Spleen (tissue), 11 donors: ENCODE measurements around the gene COMMD4. TPM values are rescaled to one million over a fixed set of nuclear protein-coding genes. Genes with fewer than 3 reads are reported as not detected.
A peak's percentile ranks its signal among the peaks of the same experiment; 100 is the strongest.

Experiments
- DNase-seq: peaks from one replicate; pipeline ENCODE4 v3.0.0-alpha.2; 2020
- H3K27ac ChIP-seq, 8 donors: fragments of 200-600 bp; sonication (generic) in 7 of 8; 1 replicate in 4 of 8; 2 replicates in 4 of 8; pipeline versions ENCODE4 v1.5.0 to v1.8.0; 2016 to 2021; ENCODE audit warnings: inconsistent platforms in 4 of 8, mild to moderate bottlenecking in 4 of 8, moderate library complexity in 1 of 8
- H3K27me3 ChIP-seq, 7 donors: fragments of 200-600 bp; sonication (generic) in 6 of 7; replicated peaks in 1 of 7; 1 replicate in 4 of 7; 2 replicates in 3 of 7; pipeline versions ENCODE4 v1.5.0 to v1.8.0; 2016 to 2021; ENCODE audit warnings: inconsistent platforms in 3 of 7, mild to moderate bottlenecking in 1 of 7
- H3K36me3 ChIP-seq, 6 donors: fragments of 200-600 bp; sonication (generic) in 5 of 6; 1 replicate in 4 of 6; 2 replicates in 2 of 6; pipeline versions ENCODE4 v1.5.0 to v1.8.0; 2016 to 2021; ENCODE audit warnings: inconsistent platforms in 2 of 6
- H3K4me1 ChIP-seq, 6 donors: fragments of 200-600 bp; sonication (generic) in 5 of 6; 1 replicate in 3 of 6; 2 replicates in 3 of 6; pipeline versions ENCODE4 v1.5.0 to v1.8.0; 2016 to 2021; ENCODE audit warnings: inconsistent platforms in 3 of 6
- H3K4me3 ChIP-seq, 8 donors: fragments of 200-600 bp; sonication (generic) in 7 of 8; 1 replicate in 4 of 8; 2 replicates in 4 of 8; pipeline versions ENCODE4 v1.5.0 to v1.8.0; 2016 to 2021; ENCODE audit warnings: inconsistent platforms in 4 of 8, mild to moderate bottlenecking in 4 of 8, moderate library complexity in 2 of 8
- H3K9me3 ChIP-seq, 8 donors: fragments of 200-600 bp; sonication (generic) in 7 of 8; 1 replicate in 4 of 8; 2 replicates in 4 of 8; pipeline versions ENCODE4 v1.5.0 to v1.8.0; 2016 to 2021; ENCODE audit warnings: inconsistent platforms in 4 of 8
- POLR2A ChIP-seq, 3 donors: fragments of 450-650 bp; IDR thresholded peaks; one replicate each; pipeline ENCODE4 v1.5.1; 2017; ENCODE audit warnings: antibody characterized with exemption in 3 of 3, mild to moderate bottlenecking in 1 of 3
- POLR2AphosphoS5 ChIP-seq, 3 donors: sonication (generic); formaldehyde crosslinking; IDR thresholded peaks; one replicate each; pipeline ENCODE4 v1.5.1; 2017; ENCODE audit warnings: antibody characterized with exemption in 3 of 3
- WGBS, 5 donors: extraction: QIAGEN DNeasy Blood & Tissue Kit in 3 of 5; methylation state at CpG; one replicate each; pipeline versions ENCODE4 v1.1.5 to v1.1.7; 2013 to 2018; 5-methylcytosine and 5-hydroxymethylcytosine counted together
- intact Hi-C: fragments of 100-400 bp; cut with DNase I; formaldehyde crosslinking; loops from one replicate; pipeline ENCODE4 v1.15.0; 2023; ENCODE audit warnings: low total_unique reads
- polyA plus RNA-seq, 3 donors: library from polyadenylated mRNA; stranded (reverse); fragments of 200-250 nt; gene quantifications; one replicate each; pipeline ENCODE4 v1.2.1, GENCODE V29; 2013
- total RNA-seq, 7 donors: library from RNA; depleted of rRNA in 3 of 7; stranded (reverse); fragments of >200 nt in 3 of 7; fragmentation: NEBNext Ultra II Directional in 4 of 7; extraction: Animal tissue kit (Norgen Biotek cat#: 25700) in 4 of 7; gene quantifications; one replicate each; pipeline versions ENCODE4 v1.1.0 to v1.2.1, GENCODE V29; 2016 to 2021
- TF ChIP-seq, protein P1 (sequence below), 11 experiments: fragments of 200-600 bp in 7 of 11; fragments of 450-650 bp in 4 of 11; sonication (generic) in 4 of 11; IDR thresholded peaks in 8 of 11; conservative IDR thresholded peaks in 3 of 11; 1 replicate in 7 of 11; 2 replicates in 4 of 11; pipeline versions ENCODE4 v1.4.0 to v1.8.0; 2016 to 2021; ENCODE audit warnings: antibody characterized with exemption in 11 of 11, inconsistent platforms in 4 of 11, mild to moderate bottlenecking in 1 of 11
- donor health status: healthy with polysubstance abuse.
- donor health status: DM: no; HTN: no; CAD: no; lungs with moderate emphysema.
- donor health status: DM: no; HTN: no; CAD: no.
- donor health status: Bipolar disorder and iron deficiency.
- donor health status: healthy.
- donor health status: DM: no; HTN: no; CAD: no.
- donor health status: DM: yes; HTN: yes; CAD: no.

COMMD4 gene
- total and polyA plus RNA-seq, 10 donors = 47.0 to 116 (median 70.3) TPM

DNA sequence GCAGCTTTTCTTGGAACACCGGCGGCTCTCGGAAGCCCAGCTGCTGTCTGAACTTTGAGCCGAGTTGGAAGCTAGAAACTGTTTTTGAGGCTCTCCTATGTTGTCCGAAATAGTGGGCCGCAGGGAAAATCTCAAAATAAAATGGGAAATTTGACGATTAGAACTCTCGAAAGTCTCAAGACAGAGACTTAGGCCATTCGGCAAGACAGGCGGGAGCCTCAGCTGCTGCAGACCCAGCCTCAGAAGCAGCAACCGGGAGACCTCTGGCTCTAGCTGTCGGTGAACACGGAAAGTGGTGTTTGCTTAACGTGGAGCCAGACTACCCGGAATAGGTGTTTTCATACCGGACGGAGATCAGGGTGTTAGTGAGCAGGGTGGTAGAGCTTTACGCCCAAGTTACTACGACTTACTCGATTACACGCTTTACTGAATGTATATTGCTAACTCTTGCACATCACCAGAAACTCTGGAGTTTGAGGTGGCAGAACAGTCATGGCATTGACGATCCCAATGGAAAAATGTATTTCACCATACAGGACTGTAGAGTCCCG, 32.9 kb downstream of the COMMD4 start:
- WGBS, 5 donors = 4 to 8% (median 6%) methylated on average over 23 of the region's 23 CpGs
- H3K9me3 ChIP-seq = no peaks in the 10 kb centered on the region
- H3K36me3 ChIP-seq = peaks cover 0 to 77% (median 57%) of the 10 kb centered on the region in 6 donors
- DNase-seq = no peak
- peaks cover 16 to 39% (median 24%) of the 10 kb centered on the region in 6 donors for H3K4me1 ChIP-seq
- no peak for TF ChIP-seq POLR2AphosphoS5 (IDR thresholded peaks at IDR 0.05)
- TF ChIP-seq POLR2A (IDR thresholded peaks at IDR 0.05) = no peak
- TF ChIP-seq, protein P1, sequence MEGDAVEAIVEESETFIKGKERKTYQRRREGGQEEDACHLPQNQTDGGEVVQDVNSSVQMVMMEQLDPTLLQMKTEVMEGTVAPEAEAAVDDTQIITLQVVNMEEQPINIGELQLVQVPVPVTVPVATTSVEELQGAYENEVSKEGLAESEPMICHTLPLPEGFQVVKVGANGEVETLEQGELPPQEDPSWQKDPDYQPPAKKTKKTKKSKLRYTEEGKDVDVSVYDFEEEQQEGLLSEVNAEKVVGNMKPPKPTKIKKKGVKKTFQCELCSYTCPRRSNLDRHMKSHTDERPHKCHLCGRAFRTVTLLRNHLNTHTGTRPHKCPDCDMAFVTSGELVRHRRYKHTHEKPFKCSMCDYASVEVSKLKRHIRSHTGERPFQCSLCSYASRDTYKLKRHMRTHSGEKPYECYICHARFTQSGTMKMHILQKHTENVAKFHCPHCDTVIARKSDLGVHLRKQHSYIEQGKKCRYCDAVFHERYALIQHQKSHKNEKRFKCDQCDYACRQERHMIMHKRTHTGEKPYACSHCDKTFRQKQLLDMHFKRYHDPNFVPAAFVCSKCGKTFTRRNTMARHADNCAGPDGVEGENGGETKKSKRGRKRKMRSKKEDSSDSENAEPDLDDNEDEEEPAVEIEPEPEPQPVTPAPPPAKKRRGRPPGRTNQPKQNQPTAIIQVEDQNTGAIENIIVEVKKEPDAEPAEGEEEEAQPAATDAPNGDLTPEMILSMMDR (IDR thresholded peaks at IDR 0.05 in 8 of 11, conservative IDR thresholded peaks at IDR 0.05 in 3 of 11) = no peak
- H3K27me3 ChIP-seq = no peaks in the 10 kb centered on the region
- H3K4me3 ChIP-seq = peak overlapping the region; percentile 77 to 98 (median 94)
- peak overlapping the region; percentile 95 to 100 (median 98) for H3K27ac ChIP-seq
- intact Hi-C loops = no loop called here

DNA sequence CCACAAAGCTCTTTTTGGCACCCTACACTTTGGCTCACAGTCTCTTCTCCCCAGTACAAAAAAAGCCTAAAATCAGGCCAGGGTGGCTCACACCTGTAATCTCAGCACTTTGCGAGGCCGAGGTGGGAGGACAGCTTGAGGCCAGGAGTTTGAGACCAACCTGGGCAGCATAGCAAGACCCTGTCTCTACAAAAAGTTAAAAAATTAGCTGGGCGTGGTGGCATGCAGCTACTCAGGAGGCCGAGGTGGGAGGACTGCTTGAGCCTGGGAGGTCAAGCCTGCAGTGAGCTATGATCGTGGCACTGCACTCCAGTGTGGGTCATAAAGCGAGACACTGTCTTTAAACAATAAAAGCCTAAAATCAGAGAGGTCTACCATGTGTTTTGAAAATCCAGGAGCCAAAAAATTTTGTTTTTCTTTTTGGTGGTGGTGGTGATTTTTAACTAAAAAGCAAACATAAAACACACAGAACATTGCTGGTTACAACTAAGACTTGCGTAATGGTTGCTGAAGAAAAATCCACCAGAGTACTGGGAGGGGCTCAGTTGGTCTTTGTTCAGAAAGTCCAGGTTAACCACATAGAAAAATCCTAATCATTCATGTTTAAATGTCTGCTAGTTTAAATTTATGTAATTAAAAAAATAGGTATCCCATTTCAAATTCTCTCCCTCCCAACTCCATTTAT, 34.2 kb downstream of the COMMD4 start:
- Histone ChIP-seq H3K36me3 (peaks cover 0 to 77% (median 57%) of the 10 kb centered on the region in 6 donors), H3K9me3 (no peaks in the 10 kb centered on the region), H3K4me1 (peaks cover 16 to 39% (median 24%) of the 10 kb centered on the region in 6 donors), H3K27me3 (no peaks in the 10 kb centered on the region), H3K27ac (peak overlapping the region in 3 of 8 donors; percentile 98 to 100 (median 99)), H3K4me3 (no peak overlapping the region)
- WGBS, 5 donors = 89 to 98% (median 96%) methylated on average over 7 of the region's 7 CpGs
- TF ChIP-seq POLR2AphosphoS5 (IDR thresholded peaks at IDR 0.05) (no peak), POLR2A (IDR thresholded peaks at IDR 0.05) (no peak)
- TF ChIP-seq, protein P1 (IDR thresholded peaks at IDR 0.05 in 8 of 11, conservative IDR thresholded peaks at IDR 0.05 in 3 of 11) = no peak
- intact Hi-C loops = loop anchor here (10.0 kb wide), 2 partner anchors 85 to 255 kb away; partner anchors contain the start of genes SIN3A and SNUPN
- DNase-seq = no peak

DNA sequence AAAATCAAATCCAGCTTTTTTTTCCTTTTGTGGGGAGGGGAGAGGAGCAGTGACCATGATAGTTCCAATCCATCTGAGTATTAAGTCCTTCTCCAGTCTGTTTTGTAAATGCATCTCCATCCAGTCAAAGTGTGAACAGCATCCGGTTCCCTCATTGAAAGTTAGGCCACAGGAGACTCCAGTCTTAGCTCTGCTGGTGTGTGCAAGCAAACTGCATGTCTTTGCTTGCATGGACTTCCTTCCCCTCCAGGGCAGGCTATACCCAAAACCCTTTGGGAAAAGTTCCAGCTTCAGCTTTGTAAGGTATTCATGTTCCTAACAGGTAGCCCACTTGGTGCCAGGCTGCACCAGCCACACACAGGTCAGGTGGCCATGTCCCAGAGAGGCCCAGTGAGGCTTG, 35.6 kb downstream of the COMMD4 start:
- DNase-seq = no peak
- Histone ChIP-seq H3K27ac (no peak overlapping the region), H3K27me3 (no peaks in the 10 kb centered on the region), H3K9me3 (no peaks in the 10 kb centered on the region), H3K4me1 (peaks cover 16 to 34% (median 24%) of the 10 kb centered on the region in 6 donors), H3K4me3 (no peak overlapping the region), H3K36me3 (peaks cover 0 to 77% (median 54%) of the 10 kb centered on the region in 6 donors)
- intact Hi-C loops = loop anchor here (10.0 kb wide), 2 partner anchors 83 to 253 kb away; partner anchors contain the start of genes SIN3A and SNUPN
- no peak for TF ChIP-seq POLR2A (IDR thresholded peaks at IDR 0.05)
- TF ChIP-seq POLR2AphosphoS5 (IDR thresholded peaks at IDR 0.05) = no peak
- TF ChIP-seq, protein P1 (IDR thresholded peaks at IDR 0.05 in 8 of 11, conservative IDR thresholded peaks at IDR 0.05 in 3 of 11) = no peak
- 64 to 98% (median 90%) methylated on average over 1 of the region's 1 CpG for WGBS, 5 donors
